ENCODE data around the gene PPIP5K1. TPM values are rescaled to one million over a fixed set of nuclear protein-coding genes. Genes with fewer than 3 reads are reported as not detected.
A peak's percentile ranks its signal among the peaks of the same experiment; 100 is the strongest.

Gene PPIP5K1
- total and polyA plus RNA-seq, 8 donors = 4.0 to 160 (median 49.2) TPM

GRCh38 chr15:43531018-43531670 lies 58.9 kb downstream of the PPIP5K1 start:
- Histone ChIP-seq H3K9me3 (no peaks in the 10 kb centered on the region), H3K27me3 (no peaks in the 10 kb centered on the region), H3K27ac (no peak overlapping the region), H3K4me3 (no peak overlapping the region), H3K36me3 (peaks cover 5 to 30% (median 26%) of the 10 kb centered on the region in 4 donors), H3K4me1 (no peaks in the 10 kb centered on the region)
- DNase-seq = peak in 1 of 2 donors; percentile 38
- 27 to 36% (median 33%) methylated on average over 7 of the region's 7 CpGs for WGBS, 5 donors
- TF ChIP-seq POLR2AphosphoS5 (IDR thresholded peaks at IDR 0.05) = no peak
- no peak for TF ChIP-seq POLR2A (IDR thresholded peaks at IDR 0.05)
- TF ChIP-seq EP300 (IDR thresholded peaks at IDR 0.05) = no peak
- no peak for TF ChIP-seq CTCF (IDR thresholded peaks at IDR 0.05)
- intact Hi-C loops (cut with DNase I; ENCODE audit: low total_unique reads) = no loop called here

GRCh38 chr15:43529587-43530345 lies 60.2 kb downstream of the PPIP5K1 start:
- DNase-seq = no peak
- Histone ChIP-seq H3K4me1 (no peaks in the 10 kb centered on the region), H3K36me3 (peaks cover under 1 to 34% (median 22%) of the 10 kb centered on the region in 4 donors), H3K27me3 (no peaks in the 10 kb centered on the region), H3K27ac (no peak overlapping the region), H3K4me3 (no peak overlapping the region), H3K9me3 (no peaks in the 10 kb centered on the region)
- intact Hi-C loops (cut with DNase I; ENCODE audit: low total_unique reads) = no loop called here
- 82 to 88% (median 86%) methylated on average over 10 to 12 of the region's 12 CpGs for WGBS, 5 donors
- no peak for TF ChIP-seq POLR2AphosphoS5 (IDR thresholded peaks at IDR 0.05)
- TF ChIP-seq EP300 (IDR thresholded peaks at IDR 0.05) = no peak
- TF ChIP-seq CTCF (IDR thresholded peaks at IDR 0.05) = no peak
- TF ChIP-seq POLR2A (IDR thresholded peaks at IDR 0.05) = no peak

- no peaks in the 10 kb centered on the region for H3K4me1 ChIP-seq
- TF ChIP-seq CTCF (IDR thresholded peaks at IDR 0.05) (no peak), POLR2AphosphoS5 (IDR thresholded peaks at IDR 0.05) (no peak), POLR2A (IDR thresholded peaks at IDR 0.05) (no peak), EP300 (IDR thresholded peaks at IDR 0.05) (no peak)
- intact Hi-C loops (cut with DNase I; ENCODE audit: low total_unique reads) = no loop called here
- H3K27ac ChIP-seq = no peak overlapping the region
- H3K9me3 ChIP-seq = no peaks in the 10 kb centered on the region
- H3K27me3 ChIP-seq = no peaks in the 10 kb centered on the region
- WGBS, 5 donors = 91 to 96% (median 92%) methylated on average over 13 to 15 of the region's 15 CpGs
- H3K4me3 ChIP-seq = no peak overlapping the region
- peaks cover 0 to 34% (median 20%) of the 10 kb centered on the region in 4 donors for H3K36me3 ChIP-seq
- DNase-seq = no peak
Observed at GRCh38 chr15:43529141-43529540, 60.9 kb downstream of the PPIP5K1 start.

- H3K36me3 ChIP-seq = peaks cover 0 to 37% (median 18%) of the 10 kb centered on the region in 4 donors
- no peak overlapping the region for H3K27ac ChIP-seq
- 76 to 100% (median 90%) methylated on average over 2 to 11 of the region's 11 CpGs for WGBS, 5 donors
- H3K27me3 ChIP-seq = no peaks in the 10 kb centered on the region
- intact Hi-C loops (cut with DNase I; ENCODE audit: low total_unique reads) = no loop called here
- TF ChIP-seq POLR2AphosphoS5 (IDR thresholded peaks at IDR 0.05) (no peak), CTCF (IDR thresholded peaks at IDR 0.05) (no peak), POLR2A (IDR thresholded peaks at IDR 0.05) (no peak), EP300 (IDR thresholded peaks at IDR 0.05) (no peak)
- no peaks in the 10 kb centered on the region for H3K9me3 ChIP-seq
- H3K4me1 ChIP-seq = no peaks in the 10 kb centered on the region
- no peak for DNase-seq
- H3K4me3 ChIP-seq = no peak overlapping the region
Observed at GRCh38 chr15:43528542-43529007, 61.4 kb downstream of the PPIP5K1 start.
